Nephron progenitor cell (in vitro differentiated cells): ENCODE results near the gene SPG7.

Experiments used
- DNase-seq: peaks from one replicate; pipeline ENCODE4 v3.0.0; 2021
- H3K27ac Mint-ChIP-seq: 2 replicates; pipeline ENCODE4 v1.8.0; 2021; ENCODE audit warnings: mild to moderate bottlenecking, moderate library complexity, mixed read lengths
- H3K27me3 Mint-ChIP-seq: 2 replicates; pipeline ENCODE4 v1.8.0; 2021; ENCODE audit warnings: mild to moderate bottlenecking, low read depth, mixed read lengths; ENCODE audit not compliant: poor library complexity
- H3K36me3 Mint-ChIP-seq: 2 replicates; pipeline ENCODE4 v1.8.0; 2021; ENCODE audit warnings: low read depth, mixed read lengths
- H3K4me1 Mint-ChIP-seq: 2 replicates; pipeline ENCODE4 v1.8.0; 2021; ENCODE audit warnings: mixed read lengths
- H3K4me3 Mint-ChIP-seq: 2 replicates; pipeline ENCODE4 v1.8.0; 2021; ENCODE audit warnings: mild to moderate bottlenecking, moderate library complexity, mixed read lengths
- H3K9me3 Mint-ChIP-seq: 2 replicates; pipeline ENCODE4 v1.8.0; 2021; ENCODE audit warnings: mild to moderate bottlenecking, moderate library complexity, mixed read lengths
- CTCF ChIP-seq: fragments of 200-600 bp; sonication (generic); IDR thresholded peaks from 2 replicates; pipeline ENCODE4 v1.5.0; 2021; ENCODE audit warnings: antibody characterized with exemption

SPG7 gene

DNA sequence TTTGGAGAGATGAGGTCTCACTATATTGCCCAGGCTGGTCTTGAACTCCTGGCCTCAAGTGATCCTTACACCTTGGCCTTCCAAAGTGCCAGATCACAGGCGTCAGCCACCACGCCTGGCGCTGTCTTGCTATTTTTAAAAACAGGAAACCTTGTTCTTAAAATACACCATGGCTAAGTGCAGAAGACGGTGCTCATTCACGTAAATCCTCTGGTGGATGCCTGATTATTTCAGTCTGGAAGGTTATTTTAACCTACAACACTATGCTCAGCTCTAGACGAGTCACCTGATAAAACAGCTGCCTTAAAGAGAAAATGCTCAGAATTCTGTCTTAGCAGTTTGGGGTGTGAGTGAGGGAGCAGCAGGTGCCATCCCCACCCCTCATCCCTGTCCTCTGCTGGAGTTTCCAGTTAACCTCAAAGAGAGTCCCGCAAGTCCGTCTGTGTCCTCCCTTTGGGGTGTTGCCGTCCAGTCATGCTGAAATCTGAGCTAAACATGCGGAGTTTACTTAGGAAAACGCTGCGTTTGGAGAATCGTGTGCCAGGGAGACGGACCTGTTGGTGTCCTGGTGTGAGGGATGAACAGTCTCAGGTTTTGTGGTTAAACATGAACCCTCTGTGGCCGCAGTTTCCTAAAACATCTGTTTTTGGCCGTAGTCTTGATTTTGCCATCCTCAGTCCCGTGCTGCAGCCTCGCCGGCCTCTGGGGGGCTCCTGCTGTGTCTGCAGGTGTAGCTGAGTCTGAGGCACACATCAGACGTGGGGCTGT lies 17.1 kb downstream of the SPG7 start:
- no peak for TF ChIP-seq CTCF
- Mint-ChIP-seq H3K27me3 (no peaks in the 10 kb centered on the region), H3K4me1 (no peaks in the 10 kb centered on the region), H3K36me3 (peaks cover 83% of the 10 kb centered on the region), H3K4me3 (no peak overlapping the region), H3K9me3 (no peaks in the 10 kb centered on the region), H3K27ac (no peak overlapping the region)
- DNase-seq = no peak

GRCh38 chr16:89529097-89529496 lies 20.9 kb downstream of the SPG7 start:
- Mint-ChIP-seq H3K9me3 (no peaks in the 10 kb centered on the region), H3K36me3 (peaks cover 68% of the 10 kb centered on the region), H3K27ac (no peak overlapping the region), H3K4me1 (no peaks in the 10 kb centered on the region), H3K4me3 (no peak overlapping the region), H3K27me3 (no peaks in the 10 kb centered on the region)
- no peak for TF ChIP-seq CTCF
- DNase-seq = no peak

GRCh38 chr16:89530401-89531381 lies 22.5 kb downstream of the SPG7 start:
- Mint-ChIP-seq H3K4me1 (no peaks in the 10 kb centered on the region), H3K9me3 (no peaks in the 10 kb centered on the region), H3K36me3 (peaks cover 68% of the 10 kb centered on the region), H3K4me3 (no peak overlapping the region), H3K27me3 (no peaks in the 10 kb centered on the region), H3K27ac (no peak overlapping the region)
- no peak for TF ChIP-seq CTCF
- DNase-seq = no peak

DNA sequence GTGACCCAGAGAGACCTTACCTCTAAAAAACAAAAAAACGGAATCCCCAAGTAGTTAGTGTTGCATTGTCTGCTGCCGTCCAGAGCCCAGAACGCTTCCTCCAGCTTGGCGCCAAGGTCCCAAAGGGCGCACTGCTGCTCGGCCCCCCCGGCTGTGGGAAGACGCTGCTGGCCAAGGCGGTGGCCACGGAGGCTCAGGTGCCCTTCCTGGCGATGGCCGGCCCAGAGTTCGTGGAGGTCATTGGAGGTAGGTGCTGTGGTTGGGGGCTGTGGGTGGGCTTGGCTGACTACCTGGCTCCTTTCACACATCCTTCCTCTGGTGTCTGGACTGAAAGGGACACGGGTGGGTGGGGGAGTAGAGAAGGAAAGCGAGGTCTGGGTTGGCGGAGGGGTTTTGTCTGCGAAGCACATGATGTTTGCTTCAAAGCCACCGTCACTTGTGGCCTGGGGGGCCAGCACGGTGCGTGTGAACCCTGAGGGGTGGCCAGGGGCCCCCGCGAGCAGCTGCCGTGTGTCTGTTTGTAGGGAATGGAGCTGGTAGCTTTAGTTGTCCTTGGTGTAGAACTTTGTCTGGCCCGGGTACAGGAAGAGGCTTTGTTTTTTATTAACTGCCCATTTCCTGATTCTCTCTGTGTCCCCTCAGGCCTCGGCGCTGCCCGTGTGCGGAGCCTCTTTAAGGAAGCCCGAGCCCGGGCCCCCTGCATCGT lies 23.8 kb downstream of the SPG7 start:
- DNase-seq = no peak
- no peak for TF ChIP-seq CTCF
- Mint-ChIP-seq H3K27ac (no peak overlapping the region), H3K36me3 (peaks cover 60% of the 10 kb centered on the region), H3K4me3 (no peak overlapping the region), H3K4me1 (no peaks in the 10 kb centered on the region), H3K27me3 (peaks cover 4% of the 10 kb centered on the region), H3K9me3 (no peaks in the 10 kb centered on the region)

GRCh38 chr16:89534252-89534756 lies 26.1 kb downstream of the SPG7 start:
- Mint-ChIP-seq H3K36me3 (peaks cover 38% of the 10 kb centered on the region), H3K4me3 (no peak overlapping the region), H3K27me3 (peaks cover 4% of the 10 kb centered on the region), H3K4me1 (no peaks in the 10 kb centered on the region), H3K27ac (peak overlapping the region; percentile 43), H3K9me3 (no peaks in the 10 kb centered on the region)
- DNase-seq = no peak
- no peak for TF ChIP-seq CTCF
